Ascending aorta (tissue), 2 donors: ENCODE results near the gene CHRNB2. TPM values are rescaled to one million over a fixed set of nuclear protein-coding genes. Genes with fewer than 3 reads are reported as not detected.

ENCODE experiments used
- DNase-seq, 2 donors: peaks; one replicate each; pipeline ENCODE4 v3.0.0-alpha.2; 2019; ENCODE audit warnings: low spot score in 2 of 2
- H3K27ac ChIP-seq, 2 donors: fragments of 200-600 bp; sonication (generic); one replicate each; pipeline ENCODE4 v1.5.1; 2016 to 2017; ENCODE audit warnings: mild to moderate bottlenecking in 1 of 2
- H3K27me3 ChIP-seq: fragments of 200-600 bp; sonication (generic); one replicate; pipeline ENCODE4 v1.5.1; 2017
- H3K36me3 ChIP-seq, 2 donors: fragments of 200-600 bp; sonication (generic); one replicate each; pipeline ENCODE4 v1.5.1; 2016
- H3K4me1 ChIP-seq, 2 donors: fragments of 200-600 bp; sonication (generic); one replicate each; pipeline ENCODE4 v1.5.1; 2016 to 2017; ENCODE audit warnings: mild to moderate bottlenecking in 1 of 2
- H3K4me3 ChIP-seq, 2 donors: fragments of 200-600 bp; sonication (generic); one replicate each; pipeline ENCODE4 v1.5.1; 2016 to 2017; ENCODE audit warnings: mild to moderate bottlenecking in 1 of 2
- H3K9me3 ChIP-seq, 2 donors: fragments of 200-600 bp; sonication (generic); one replicate each; pipeline ENCODE4 v1.5.1; 2016
- intact Hi-C: fragments of 100-400 bp; cut with DNase I; formaldehyde crosslinking; loops from one replicate; pipeline ENCODE4 v1.15.1; 2023
- total RNA-seq: library from RNA; depleted of rRNA; stranded (reverse); fragments of >200 nt; gene quantifications from one replicate; pipeline ENCODE4 v1.1.0, GENCODE V29; 2016
- TF ChIP-seq, protein P1 (sequence below), 3 experiments: fragments of 200-600 bp in 2 of 3; fragments of 450-650 bp in 1 of 3; sonication (generic) in 2 of 3; IDR thresholded peaks; one replicate each; pipeline ENCODE4 v1.5.1; 2016 to 2019; ENCODE audit warnings: antibody characterized with exemption in 3 of 3, mild to moderate bottlenecking in 1 of 3, moderate library complexity in 1 of 3

The CHRNB2 gene
- total RNA-seq, 1 donor from 2014 or later, result not detected

DNA sequence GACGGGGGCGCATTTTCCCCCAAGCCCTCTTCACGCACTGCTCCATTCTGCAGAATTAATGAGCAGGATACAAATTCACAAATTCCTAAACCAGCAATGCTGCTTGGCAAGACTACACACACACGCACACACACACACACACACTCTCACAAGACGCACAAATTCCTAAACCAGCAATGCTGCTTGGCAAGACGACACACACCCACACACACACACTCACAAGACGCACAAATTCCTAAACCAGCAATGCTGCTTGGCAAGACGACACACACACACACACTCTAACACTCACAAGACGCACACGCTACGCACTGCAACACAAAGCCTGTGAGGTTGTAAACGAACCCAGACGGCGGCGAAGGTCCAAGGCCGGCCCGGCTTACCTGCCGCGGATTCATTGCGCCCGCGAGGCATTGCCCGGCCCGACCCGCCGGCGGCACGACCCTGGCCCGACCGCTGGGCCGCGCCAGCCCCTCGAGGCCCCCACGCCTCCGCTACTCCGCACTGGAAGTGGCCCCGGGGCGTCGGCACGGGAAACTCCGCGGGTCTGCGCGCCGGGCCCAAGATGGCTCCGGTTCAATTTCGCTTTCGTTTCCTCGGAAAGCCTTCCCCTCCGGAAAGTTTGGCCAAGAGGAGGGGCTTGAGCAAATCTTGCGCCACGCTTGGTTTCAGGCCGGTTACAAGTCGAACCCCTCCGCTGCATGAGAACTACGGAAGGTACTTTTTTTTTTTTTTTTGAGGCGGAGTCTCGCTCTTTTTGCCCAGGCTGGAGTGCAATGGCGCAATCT, 40.2 kb downstream of the CHRNB2 start, which contains the start of gene ADAR:
TSS of gene ADAR (minus strand) at position 578 of the 788 bp plus-strand sequence. CDS start at position 398, 180 bp downstream.
- TF ChIP-seq, protein P1, sequence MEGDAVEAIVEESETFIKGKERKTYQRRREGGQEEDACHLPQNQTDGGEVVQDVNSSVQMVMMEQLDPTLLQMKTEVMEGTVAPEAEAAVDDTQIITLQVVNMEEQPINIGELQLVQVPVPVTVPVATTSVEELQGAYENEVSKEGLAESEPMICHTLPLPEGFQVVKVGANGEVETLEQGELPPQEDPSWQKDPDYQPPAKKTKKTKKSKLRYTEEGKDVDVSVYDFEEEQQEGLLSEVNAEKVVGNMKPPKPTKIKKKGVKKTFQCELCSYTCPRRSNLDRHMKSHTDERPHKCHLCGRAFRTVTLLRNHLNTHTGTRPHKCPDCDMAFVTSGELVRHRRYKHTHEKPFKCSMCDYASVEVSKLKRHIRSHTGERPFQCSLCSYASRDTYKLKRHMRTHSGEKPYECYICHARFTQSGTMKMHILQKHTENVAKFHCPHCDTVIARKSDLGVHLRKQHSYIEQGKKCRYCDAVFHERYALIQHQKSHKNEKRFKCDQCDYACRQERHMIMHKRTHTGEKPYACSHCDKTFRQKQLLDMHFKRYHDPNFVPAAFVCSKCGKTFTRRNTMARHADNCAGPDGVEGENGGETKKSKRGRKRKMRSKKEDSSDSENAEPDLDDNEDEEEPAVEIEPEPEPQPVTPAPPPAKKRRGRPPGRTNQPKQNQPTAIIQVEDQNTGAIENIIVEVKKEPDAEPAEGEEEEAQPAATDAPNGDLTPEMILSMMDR (IDR thresholded peaks at IDR 0.05), result no peak
- peaks cover 0 to 24% of the 10 kb centered on the region in 2 donors for H3K4me1 ChIP-seq
- intact Hi-C loops, result loop anchor here (1.0 to 2.0 kb wide), 3 partner anchors 19 to 387 kb away; partner anchors contain the start of gene UBAP2L

DNA sequence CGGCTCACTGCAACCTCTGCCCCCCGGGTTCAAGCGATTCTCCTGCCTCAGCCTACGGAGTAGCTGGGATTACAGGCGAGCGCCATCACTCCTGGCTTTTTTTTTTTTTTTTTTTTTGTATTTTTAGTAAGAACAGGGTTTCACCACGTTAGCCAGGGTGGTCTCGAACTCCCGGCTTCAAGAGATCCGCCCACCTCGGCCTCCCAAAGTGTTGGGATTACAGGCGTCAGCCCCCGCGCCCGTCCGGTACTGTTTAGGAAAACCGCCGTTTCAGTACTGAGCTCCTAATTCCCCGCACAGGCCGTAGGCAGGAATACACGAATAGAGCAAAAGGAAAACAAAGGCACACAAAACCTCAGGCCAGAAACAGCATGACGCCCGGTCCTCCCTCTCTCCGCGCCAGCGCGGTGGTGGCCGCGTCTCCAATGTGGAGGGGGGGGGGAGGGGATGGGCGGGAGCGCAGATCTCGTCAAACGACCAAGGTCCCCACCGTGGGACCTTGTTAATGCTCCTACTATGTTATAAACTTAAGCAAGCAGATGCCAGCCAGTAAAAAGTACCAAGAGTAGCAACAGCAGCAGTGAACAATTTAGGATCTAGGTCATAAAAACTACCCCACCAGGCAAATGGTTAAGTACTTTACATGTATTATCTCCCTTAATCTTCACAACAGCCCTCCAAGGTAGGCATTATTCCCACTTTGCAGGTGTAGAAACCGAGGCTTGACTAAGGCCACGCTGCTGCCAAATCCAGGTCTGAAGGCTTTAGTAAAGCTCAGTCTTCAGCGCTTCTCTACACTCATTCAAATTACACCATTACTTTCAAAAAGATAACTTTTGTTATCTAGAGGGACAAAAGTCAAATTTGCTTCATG, 41.1 kb downstream of the CHRNB2 start:
- H3K4me1 ChIP-seq, result peaks cover 0 to 24% of the 10 kb centered on the region in 2 donors

More for the DNA sequence above, 40.2 kb downstream of the CHRNB2 start, which contains the start of gene ADAR:
- H3K4me3 ChIP-seq, result peak within 1 kb of the TSS; percentile 73 to 95
- no peaks in the 10 kb centered on the region for H3K36me3 ChIP-seq
- H3K27me3 ChIP-seq, result no peaks in the 10 kb centered on the region
- no peaks in the 10 kb centered on the region for H3K9me3 ChIP-seq
- peak within 1 kb of the TSS; percentile 96 for H3K27ac ChIP-seq
- DNase-seq, result peak; percentile 68 to 97

DNA sequence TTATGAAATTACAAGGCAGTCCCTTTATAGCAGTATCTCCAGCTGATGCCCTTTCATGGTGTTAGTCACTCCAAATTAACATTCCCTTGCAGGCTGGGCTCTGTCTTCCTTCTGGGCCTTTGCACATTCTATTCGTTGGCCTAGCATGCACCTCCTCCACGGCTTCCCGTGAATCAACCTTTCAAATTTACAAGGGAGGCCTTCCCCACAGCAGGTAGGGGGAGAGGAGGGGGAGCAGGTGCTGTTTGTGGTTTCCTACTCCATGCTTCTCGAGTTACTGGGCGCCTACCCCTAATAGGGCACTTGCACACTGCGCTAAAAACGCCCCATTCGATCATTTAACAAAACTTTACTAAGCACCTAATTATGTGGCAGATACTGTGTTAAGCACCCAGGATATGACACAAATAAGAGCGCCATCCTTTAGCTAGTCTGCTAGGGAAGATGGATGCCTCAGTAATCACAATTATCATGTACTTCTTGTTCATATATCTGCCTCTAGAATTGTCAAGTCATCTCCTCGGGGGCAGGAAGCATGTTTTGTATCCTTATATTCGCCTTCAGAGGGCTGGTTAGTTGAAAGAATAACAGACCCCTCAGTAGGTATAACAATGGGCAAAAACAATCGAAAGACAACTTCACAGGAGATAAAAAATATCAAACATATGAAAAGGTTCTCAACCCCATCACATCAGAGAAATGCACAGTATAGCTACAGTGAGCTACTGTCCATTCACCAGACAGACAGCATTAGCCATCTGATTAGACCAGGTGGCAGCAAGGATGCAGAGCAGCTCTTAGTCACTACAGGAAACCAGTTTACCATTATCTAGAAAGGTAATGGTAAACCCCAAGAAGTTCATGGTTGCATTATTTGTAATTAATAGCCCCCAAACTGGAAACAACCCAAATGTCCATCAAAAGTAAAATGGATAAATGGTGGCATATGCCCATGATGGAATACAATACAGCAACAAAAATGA, 42.1 kb downstream of the CHRNB2 start:
- intact Hi-C loops, result no loop called here
- no peaks in the 10 kb centered on the region for H3K36me3 ChIP-seq
- TF ChIP-seq, protein P1 (IDR thresholded peaks at IDR 0.05), result no peak
- no peak for DNase-seq
- H3K27ac ChIP-seq, result peak overlapping the region; percentile 96
- no peaks in the 10 kb centered on the region for H3K9me3 ChIP-seq
- H3K4me1 ChIP-seq, result peaks cover 0 to 20% of the 10 kb centered on the region in 2 donors
- peak overlapping the region; percentile 73 to 95 for H3K4me3 ChIP-seq
- no peaks in the 10 kb centered on the region for H3K27me3 ChIP-seq

More for the DNA sequence above, 41.1 kb downstream of the CHRNB2 start:
- intact Hi-C loops, result loop anchor here (1.0 kb wide), 2 partner anchors 19 to 49 kb away; no protein-coding TSS in a partner anchor
- TF ChIP-seq, protein P1 (IDR thresholded peaks at IDR 0.05), result no peak
- H3K9me3 ChIP-seq, result no peaks in the 10 kb centered on the region
- peak overlapping the region; percentile 73 to 95 for H3K4me3 ChIP-seq
- peak in 1 of 2 donors; percentile 76 for DNase-seq
- peak overlapping the region; percentile 96 for H3K27ac ChIP-seq
- H3K36me3 ChIP-seq, result no peaks in the 10 kb centered on the region
- no peaks in the 10 kb centered on the region for H3K27me3 ChIP-seq

DNA sequence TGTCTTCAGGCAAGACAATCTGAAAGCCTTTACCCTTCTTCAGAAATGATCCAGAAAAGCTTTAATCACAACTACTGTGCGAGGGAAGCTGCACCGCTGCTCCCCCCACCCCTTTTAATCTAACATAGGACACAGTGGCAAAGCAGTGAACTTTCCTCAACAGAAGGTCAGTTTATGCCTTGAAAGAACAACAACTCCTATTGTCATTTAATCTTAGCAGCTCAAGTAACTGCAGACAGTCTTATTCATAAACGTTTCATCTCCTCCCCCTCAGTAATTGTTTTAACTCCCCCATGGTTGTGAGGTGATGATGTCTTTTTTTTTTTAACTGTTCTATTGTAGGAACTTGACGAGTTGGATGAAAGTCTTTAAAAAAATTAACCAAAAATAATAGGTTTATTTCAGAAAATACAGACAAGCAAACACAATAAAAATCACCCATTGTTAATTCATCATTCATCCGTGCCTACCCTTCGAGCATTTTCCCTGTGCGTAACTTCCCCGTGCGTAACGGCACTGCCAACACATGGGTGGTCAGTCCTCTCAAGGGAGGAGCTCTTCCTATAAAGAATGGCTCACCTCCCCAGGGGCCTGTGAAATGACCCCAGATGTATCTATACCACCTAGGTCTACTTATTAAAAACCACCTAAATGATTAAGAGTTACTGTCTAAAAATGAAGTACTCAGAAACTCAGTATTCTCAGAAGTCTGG, 43.7 kb downstream of the CHRNB2 start:
- Histone ChIP-seq H3K36me3 (no peaks in the 10 kb centered on the region), H3K27ac (no peak overlapping the region), H3K9me3 (no peaks in the 10 kb centered on the region), H3K4me3 (no peak overlapping the region), H3K27me3 (no peaks in the 10 kb centered on the region), H3K4me1 (peaks cover 0 to 15% of the 10 kb centered on the region in 2 donors)
- intact Hi-C loops, result no loop called here
- TF ChIP-seq, protein P1 (IDR thresholded peaks at IDR 0.05), result no peak
- DNase-seq, result no peak
